Adrenal gland (tissue), 12 donors: Measurements from ENCODE around the gene CEP63. TPM values are rescaled to one million over a fixed set of nuclear protein-coding genes. Genes with fewer than 3 reads are reported as not detected.

Experiments used
- DNase-seq, 7 donors: peaks; one replicate each; pipeline ENCODE4 v3.0.0-alpha.2; 2019 to 2020
- H3K27ac ChIP-seq, 5 donors: fragments of 200-600 bp; sonication (generic) in 4 of 5; 1 replicate in 3 of 5; 2 replicates in 2 of 5; pipeline versions ENCODE4 v1.5.1 to v1.8.0; 2016 to 2020; ENCODE audit warnings: mild to moderate bottlenecking in 1 of 5
- H3K27me3 ChIP-seq: fragments of 200-600 bp; 2 replicates; pipeline ENCODE4 v1.8.0; 2021
- H3K36me3 ChIP-seq, 2 donors: fragments of 200-600 bp; replicated peaks in 1 of 2; 1 replicate in 1 of 2; 2 replicates in 1 of 2; pipeline versions ENCODE4 v1.5.1 to v1.8.0; 2018 to 2022
- H3K4me1 ChIP-seq, 2 donors: fragments of 200-600 bp; replicated peaks in 1 of 2; 1 replicate in 1 of 2; 2 replicates in 1 of 2; pipeline versions ENCODE4 v1.5.1 to v1.8.0; 2018 to 2021
- H3K4me3 ChIP-seq, 4 donors: fragments of 200-600 bp; sonication (generic) in 3 of 4; one replicate each; pipeline ENCODE4 v1.5.1; 2016 to 2018
- H3K9me3 ChIP-seq, 3 donors: fragments of 200-600 bp; sonication (generic) in 1 of 3; replicated peaks in 1 of 3; 1 replicate in 2 of 3; 2 replicates in 1 of 3; pipeline versions ENCODE4 v1.5.1 to v1.8.0; 2016 to 2021
- POLR2A ChIP-seq, 2 donors: fragments of 450-650 bp; IDR thresholded peaks; one replicate each; pipeline ENCODE4 v1.6.1; 2017; ENCODE audit warnings: antibody characterized with exemption in 2 of 2, mild to moderate bottlenecking in 2 of 2, moderate library complexity in 1 of 2
- WGBS, 4 donors: extraction: QIAGEN DNeasy Blood & Tissue Kit in 2 of 4; methylation state at CpG; one replicate each; pipeline versions ENCODE4 v1.1.5 to v1.1.7; 2013 to 2017; 5-methylcytosine and 5-hydroxymethylcytosine counted together
- intact Hi-C, 2 donors: fragments of 100-400 bp; cut with DNase I; formaldehyde crosslinking; loops; one replicate each; pipeline versions ENCODE4 v1.14.1 to v1.15.0; 2022 to 2023
- polyA plus RNA-seq, 3 donors: library from polyadenylated mRNA; stranded (reverse); fragments of 200-250 nt in 2 of 3; fragments of 350-450 nt in 1 of 3; fragmentation: Illumina TruSeq in 1 of 3; extraction: RNeasy Lipid Tissue Mini Kit (QIAGEN cat#74804) in 1 of 3; gene quantifications; one replicate each; pipeline ENCODE4 v1.2.3, GENCODE V29; 2013 to 2014
- total RNA-seq, 9 donors: library from RNA; depleted of rRNA in 4 of 9; stranded (reverse); fragments of >200 nt in 4 of 9; fragments of 120-200 nt in 1 of 9; fragmentation: NEBNext Ultra II Directional in 1 of 9; extraction: Animal tissue kit (Norgen Biotek cat#: 25700) in 1 of 9; gene quantifications; one replicate each; pipeline versions ENCODE4 v1.1.0 to v1.2.4, GENCODE V29; 2013 to 2023
- TF ChIP-seq, protein P1 (sequence below), 6 experiments: fragments of 450-650 bp in 4 of 6; fragments of 200-600 bp in 2 of 6; sonication (generic) in 1 of 6; IDR thresholded peaks; 1 replicate in 5 of 6; 2 replicates in 1 of 6; pipeline versions ENCODE4 v1.5.1 to v1.8.0; 2016 to 2021; ENCODE audit warnings: antibody characterized with exemption in 6 of 6, mild to moderate bottlenecking in 2 of 6, moderate library complexity in 1 of 6
- donor health status: healthy with polysubstance abuse.
- donor health status: Bipolar disorder and iron deficiency.
- donor health status: DM: yes; HTN: yes; CAD: no.
- donor health status: DM: no; HTN: no; CAD: no.
- donor health status: DM: no; HTN: no; CAD: no.
- donor health status: DM: yes; HTN: yes; CAD: no.

Gene CEP63
- total and polyA plus RNA-seq, 12 donors = 8.8 to 43.7 (median 19.8) TPM

DNA sequence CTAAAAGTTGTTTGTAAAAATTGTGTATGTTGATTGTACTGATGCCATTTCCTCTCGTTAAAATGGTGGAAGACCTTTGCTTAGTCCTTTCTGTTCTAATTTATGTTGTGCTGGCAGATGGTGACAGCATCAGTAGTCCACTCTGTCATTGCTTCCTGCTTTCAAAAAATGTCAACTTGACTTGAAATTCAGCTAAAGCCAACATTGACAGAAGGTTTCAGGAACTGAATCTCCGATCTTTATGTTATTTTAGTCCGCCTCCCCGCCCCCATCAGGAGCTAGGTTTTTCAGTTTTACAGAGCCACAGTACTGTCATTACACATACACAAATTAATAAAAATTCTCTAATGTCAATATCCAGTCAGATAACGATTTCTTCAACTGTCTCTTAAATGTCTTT is 1.5 kb downstream of the CEP63 start:
- intact Hi-C loops = no loop called here
- H3K36me3 ChIP-seq = no peaks in the 10 kb centered on the region
- no peaks in the 10 kb centered on the region for H3K27me3 ChIP-seq
- H3K4me3 ChIP-seq = peak overlapping the region in 1 of 4 donors; percentile 88
- 42 to 53% (median 48%) methylated on average over 5 of the region's 5 CpGs for whole genome bisulfite sequencing, 4 donors
- no peak for DNase-seq
- no peaks in the 10 kb centered on the region for H3K9me3 ChIP-seq
- H3K4me1 ChIP-seq = peaks cover 30 to 38% of the 10 kb centered on the region in 2 donors
- TF ChIP-seq POLR2A (IDR thresholded peaks at IDR 0.05) = no peak
- TF ChIP-seq, protein P1, sequence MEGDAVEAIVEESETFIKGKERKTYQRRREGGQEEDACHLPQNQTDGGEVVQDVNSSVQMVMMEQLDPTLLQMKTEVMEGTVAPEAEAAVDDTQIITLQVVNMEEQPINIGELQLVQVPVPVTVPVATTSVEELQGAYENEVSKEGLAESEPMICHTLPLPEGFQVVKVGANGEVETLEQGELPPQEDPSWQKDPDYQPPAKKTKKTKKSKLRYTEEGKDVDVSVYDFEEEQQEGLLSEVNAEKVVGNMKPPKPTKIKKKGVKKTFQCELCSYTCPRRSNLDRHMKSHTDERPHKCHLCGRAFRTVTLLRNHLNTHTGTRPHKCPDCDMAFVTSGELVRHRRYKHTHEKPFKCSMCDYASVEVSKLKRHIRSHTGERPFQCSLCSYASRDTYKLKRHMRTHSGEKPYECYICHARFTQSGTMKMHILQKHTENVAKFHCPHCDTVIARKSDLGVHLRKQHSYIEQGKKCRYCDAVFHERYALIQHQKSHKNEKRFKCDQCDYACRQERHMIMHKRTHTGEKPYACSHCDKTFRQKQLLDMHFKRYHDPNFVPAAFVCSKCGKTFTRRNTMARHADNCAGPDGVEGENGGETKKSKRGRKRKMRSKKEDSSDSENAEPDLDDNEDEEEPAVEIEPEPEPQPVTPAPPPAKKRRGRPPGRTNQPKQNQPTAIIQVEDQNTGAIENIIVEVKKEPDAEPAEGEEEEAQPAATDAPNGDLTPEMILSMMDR (IDR thresholded peaks at IDR 0.05) = no peak
- peak overlapping the region in 4 of 5 donors; percentile 11 to 96 (median 95) for H3K27ac ChIP-seq

DNA sequence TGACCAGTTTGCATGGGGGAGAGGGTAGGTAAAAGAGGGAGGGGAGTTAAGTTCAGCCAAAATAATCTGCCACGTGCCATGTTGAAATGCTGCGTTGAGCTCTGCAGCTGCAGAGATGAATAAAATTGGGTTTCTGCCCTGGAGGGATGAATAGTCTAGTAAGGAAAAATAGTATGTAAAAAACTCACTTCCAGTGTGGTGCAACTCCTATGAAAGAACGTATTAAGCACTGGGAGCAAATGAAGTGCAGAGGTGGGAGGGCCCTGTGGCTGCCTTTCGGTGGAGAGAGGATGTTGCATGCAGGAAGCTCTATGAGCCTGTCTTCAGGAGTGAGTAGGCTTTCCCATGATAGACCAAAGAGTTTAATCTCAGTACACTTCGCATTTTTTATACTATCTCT is 8.6 kb downstream of the CEP63 start:
- no peak overlapping the region for H3K27ac ChIP-seq

DNA sequence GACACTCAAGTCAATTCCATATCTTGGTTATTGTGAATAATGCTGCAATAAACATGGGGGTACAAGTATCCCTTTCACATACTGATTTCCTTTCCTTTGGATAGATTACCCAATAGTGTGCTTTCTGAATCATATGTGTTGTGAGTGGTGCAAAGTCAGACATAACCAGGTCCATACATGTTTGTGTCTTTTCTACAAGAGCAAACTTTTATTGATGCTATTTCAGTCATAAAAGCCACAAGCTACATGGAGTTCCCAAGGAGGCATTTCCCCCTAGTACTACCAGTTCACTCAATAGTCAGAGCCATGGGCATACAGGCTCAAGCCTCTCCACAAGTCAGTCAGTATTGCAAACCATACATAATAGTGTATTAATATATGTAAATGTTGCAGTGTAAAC is 10.1 kb downstream of the CEP63 start:
- TF ChIP-seq, protein P1 (IDR thresholded peaks at IDR 0.05) = no peak
- no peak for TF ChIP-seq POLR2A (IDR thresholded peaks at IDR 0.05)
- H3K9me3 ChIP-seq = no peaks in the 10 kb centered on the region
- no peaks in the 10 kb centered on the region for H3K36me3 ChIP-seq
- H3K27ac ChIP-seq = no peak overlapping the region
- no peak overlapping the region for H3K4me3 ChIP-seq
- peaks cover 0 to 4% of the 10 kb centered on the region in 2 donors for H3K4me1 ChIP-seq
- intact Hi-C loops = no loop called here
- H3K27me3 ChIP-seq = no peaks in the 10 kb centered on the region
- no peak for DNase-seq

More for the DNA sequence above, 8.6 kb downstream of the CEP63 start:
- H3K4me3 ChIP-seq = no peak overlapping the region
- no peaks in the 10 kb centered on the region for H3K9me3 ChIP-seq
- H3K27me3 ChIP-seq = no peaks in the 10 kb centered on the region
- H3K4me1 ChIP-seq = peaks cover 0 to 4% of the 10 kb centered on the region in 2 donors
- DNase-seq = no peak
- H3K36me3 ChIP-seq = no peaks in the 10 kb centered on the region
- intact Hi-C loops = no loop called here
- 81 to 87% (median 84%) methylated on average over 5 of the region's 5 CpGs for WGBS, 4 donors
- TF ChIP-seq, protein P1 (IDR thresholded peaks at IDR 0.05) = no peak
- TF ChIP-seq POLR2A (IDR thresholded peaks at IDR 0.05) = no peak

DNA sequence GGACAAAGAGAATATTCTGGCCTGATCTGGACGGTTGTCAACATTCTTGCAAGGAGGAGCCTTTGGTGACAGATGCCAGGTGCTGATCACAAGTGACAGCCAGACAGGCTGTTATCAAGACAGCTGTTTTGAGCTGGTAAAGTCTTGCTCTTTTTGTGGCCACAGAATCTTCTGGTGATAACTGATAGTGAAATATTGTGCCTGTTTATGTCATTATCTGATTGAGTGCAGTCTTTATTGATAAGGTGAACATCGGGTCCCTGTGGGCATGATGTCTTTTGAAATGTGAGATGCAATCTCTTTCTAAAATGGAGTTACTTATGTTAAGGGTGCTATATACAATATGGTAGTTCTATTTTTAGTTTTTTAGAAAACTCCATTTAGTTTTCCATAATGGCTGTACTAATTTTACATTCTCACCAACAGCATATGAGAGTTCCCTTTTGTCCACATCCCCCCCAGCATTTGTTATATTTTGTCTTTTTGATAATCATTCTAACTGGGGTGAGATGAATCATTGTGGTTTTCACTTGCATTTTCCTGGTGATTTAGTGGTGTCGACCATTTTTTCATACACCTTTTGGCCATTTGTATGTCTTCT is 10.7 kb downstream of the CEP63 start:
- WGBS, 4 donors = 72 to 79% (median 77%) methylated on average over 3 of the region's 3 CpGs
- H3K4me3 ChIP-seq = no peak overlapping the region
- no peaks in the 10 kb centered on the region for H3K9me3 ChIP-seq
- TF ChIP-seq POLR2A (IDR thresholded peaks at IDR 0.05) = no peak
- TF ChIP-seq, protein P1 (IDR thresholded peaks at IDR 0.05) = no peak
- intact Hi-C loops = no loop called here
- no peak overlapping the region for H3K27ac ChIP-seq
- H3K36me3 ChIP-seq = no peaks in the 10 kb centered on the region
- DNase-seq = no peak
- H3K27me3 ChIP-seq = no peaks in the 10 kb centered on the region
- peaks cover 0 to 4% of the 10 kb centered on the region in 2 donors for H3K4me1 ChIP-seq
